GM12865 (cell line): ENCODE data around the gene LRRC26.

ENCODE experiments used
- DNase-seq: peaks from one replicate; pipeline ENCODE4 v3.0.0; 2010; ENCODE audit warnings: low read depth
- H3K4me3 ChIP-seq: 2 replicates; pipeline ENCODE4 v1.5.1; 2011; ENCODE audit warnings: mild to moderate bottlenecking, low read depth, low read length, control low read depth
- TF ChIP-seq, protein P1 (sequence below): IDR thresholded peaks from 2 replicates; pipeline ENCODE4 v1.5.1; 2011; ENCODE audit warnings: low read length, control low read depth, low read depth, inconsistent platforms; ENCODE audit not compliant: insufficient read depth; ENCODE audit errors: missing control alignments

LRRC26 gene

DNA sequence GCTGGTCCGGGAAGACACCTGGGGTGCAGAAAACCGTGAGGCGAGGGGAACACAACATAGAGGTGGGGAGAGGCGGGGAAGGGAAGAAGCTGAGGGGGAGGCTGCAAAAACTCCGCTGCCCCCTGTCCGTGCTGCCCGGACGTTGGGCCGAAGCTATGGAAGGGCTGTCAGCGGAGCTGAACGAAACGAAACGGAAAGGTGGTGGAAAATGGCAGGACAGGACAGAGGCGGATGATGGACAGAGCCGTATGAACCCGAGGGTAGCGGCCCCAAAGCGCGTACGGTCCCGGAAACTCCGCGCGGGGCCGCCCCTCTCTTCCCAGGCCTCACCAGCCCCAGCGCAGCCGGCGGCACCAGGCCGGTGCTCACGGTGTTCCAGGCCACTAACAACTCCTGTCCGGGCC lies 18.2 kb upstream of the LRRC26 start:
- TF ChIP-seq, protein P1, sequence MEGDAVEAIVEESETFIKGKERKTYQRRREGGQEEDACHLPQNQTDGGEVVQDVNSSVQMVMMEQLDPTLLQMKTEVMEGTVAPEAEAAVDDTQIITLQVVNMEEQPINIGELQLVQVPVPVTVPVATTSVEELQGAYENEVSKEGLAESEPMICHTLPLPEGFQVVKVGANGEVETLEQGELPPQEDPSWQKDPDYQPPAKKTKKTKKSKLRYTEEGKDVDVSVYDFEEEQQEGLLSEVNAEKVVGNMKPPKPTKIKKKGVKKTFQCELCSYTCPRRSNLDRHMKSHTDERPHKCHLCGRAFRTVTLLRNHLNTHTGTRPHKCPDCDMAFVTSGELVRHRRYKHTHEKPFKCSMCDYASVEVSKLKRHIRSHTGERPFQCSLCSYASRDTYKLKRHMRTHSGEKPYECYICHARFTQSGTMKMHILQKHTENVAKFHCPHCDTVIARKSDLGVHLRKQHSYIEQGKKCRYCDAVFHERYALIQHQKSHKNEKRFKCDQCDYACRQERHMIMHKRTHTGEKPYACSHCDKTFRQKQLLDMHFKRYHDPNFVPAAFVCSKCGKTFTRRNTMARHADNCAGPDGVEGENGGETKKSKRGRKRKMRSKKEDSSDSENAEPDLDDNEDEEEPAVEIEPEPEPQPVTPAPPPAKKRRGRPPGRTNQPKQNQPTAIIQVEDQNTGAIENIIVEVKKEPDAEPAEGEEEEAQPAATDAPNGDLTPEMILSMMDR: no peak
- DNase-seq: no peak
- H3K4me3 ChIP-seq: peak overlapping the region; percentile 96

DNA sequence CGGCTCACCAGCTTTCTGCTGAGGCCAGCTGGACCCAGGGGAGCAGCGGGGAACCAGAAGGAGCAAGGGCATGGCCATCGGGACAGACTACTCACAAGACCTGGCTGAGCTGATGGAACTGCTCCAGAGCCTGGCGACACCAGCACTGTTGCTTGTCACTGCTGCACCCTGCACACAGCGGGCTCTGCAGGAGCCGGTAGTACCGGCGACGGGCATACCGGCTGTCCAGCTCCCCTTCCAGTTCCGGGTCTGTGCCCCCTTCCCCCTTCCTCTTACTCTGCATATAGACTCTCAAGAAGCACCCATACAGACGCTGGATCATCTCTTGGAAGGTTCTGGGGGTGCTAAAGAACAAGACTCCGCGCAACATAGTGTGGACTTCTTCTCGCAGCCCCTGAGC lies 17.5 kb upstream of the LRRC26 start:
- peak overlapping the region; percentile 96 for H3K4me3 ChIP-seq
- DNase-seq: no peak
- TF ChIP-seq, protein P1: no peak

DNA sequence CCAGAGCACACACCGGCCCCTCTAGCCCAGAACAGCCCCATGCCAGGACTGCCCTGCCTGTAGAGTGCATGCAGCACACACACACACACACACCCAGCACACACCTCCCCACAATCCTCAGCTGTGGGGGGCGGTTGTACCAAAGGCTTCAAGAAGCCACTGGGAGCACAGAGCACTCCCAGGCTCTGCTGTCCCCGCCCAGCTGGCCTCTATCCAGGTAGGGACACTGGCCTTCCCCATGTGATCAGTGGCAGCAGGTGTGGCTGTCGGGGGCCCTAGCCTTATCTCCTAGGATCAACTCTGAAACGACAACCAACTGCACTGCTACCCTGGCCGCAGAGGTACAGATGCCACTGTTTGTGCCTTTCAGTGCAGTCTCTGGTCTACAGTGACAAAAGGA lies 16.5 kb upstream of the LRRC26 start:
- TF ChIP-seq, protein P1: no peak
- no peak for DNase-seq
- H3K4me3 ChIP-seq: no peak overlapping the region

DNA sequence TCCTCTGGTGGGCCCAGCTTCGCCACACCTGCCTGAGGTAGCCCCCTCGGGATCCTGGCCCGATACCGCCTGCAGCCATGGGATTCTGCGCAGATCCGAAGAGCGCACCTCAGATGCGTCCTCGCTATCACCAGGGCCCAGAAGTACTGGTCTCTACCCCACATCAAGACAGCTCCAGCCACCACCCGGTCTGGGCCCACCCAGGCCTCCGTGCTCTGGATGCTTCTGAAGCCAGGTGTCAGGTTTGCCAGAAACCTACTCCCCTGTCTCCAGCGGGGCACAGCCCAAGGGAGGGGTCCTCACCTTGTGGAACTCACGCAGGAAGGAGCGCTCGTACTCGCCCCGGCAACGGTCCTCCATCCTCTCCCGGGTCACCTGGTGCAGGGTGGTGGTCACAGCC lies 16.1 kb upstream of the LRRC26 start:
- no peak for DNase-seq

DNA sequence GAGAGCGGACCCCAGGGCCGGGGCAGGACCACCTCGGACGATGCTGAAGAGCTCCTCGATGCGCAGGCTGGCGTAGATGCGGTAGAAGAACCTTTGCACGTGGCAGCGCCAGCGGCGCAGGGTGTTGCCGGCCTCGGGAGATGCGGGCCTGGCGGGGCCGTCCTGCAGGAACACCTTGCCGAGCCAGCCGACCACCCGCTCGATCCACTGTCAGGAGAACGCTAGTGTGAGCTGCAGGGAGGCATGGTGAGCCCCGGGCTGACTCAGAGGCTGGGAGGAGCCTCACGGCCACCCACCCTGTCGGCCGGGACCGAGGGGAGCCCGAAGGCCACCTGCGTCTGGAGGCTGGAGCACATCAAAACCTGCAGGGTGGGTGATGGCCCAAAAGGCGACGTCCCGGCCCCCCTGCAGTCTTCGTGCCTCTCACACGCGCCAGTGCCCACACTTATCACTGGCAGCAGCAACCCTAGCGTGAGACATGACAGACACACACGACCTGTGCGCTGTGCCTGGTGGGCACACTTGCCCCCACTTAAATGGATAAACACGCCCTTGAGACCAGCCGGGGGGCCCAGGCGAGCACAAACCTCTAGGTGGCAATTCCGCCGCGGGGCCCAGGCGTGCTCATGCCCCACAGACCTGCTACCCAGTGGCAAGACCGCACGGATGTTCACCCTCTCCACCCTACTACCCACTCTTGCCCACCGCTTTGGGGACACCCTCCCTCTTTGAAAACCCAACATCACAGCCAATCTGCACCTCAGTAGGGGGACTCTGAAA lies 15.2 kb upstream of the LRRC26 start:
- TF ChIP-seq, protein P1: no peak
- no peak for DNase-seq
- no peak overlapping the region for H3K4me3 ChIP-seq

More for the DNA sequence above, 16.1 kb upstream of the LRRC26 start:
- no peak overlapping the region for H3K4me3 ChIP-seq
- TF ChIP-seq, protein P1: no peak

DNA sequence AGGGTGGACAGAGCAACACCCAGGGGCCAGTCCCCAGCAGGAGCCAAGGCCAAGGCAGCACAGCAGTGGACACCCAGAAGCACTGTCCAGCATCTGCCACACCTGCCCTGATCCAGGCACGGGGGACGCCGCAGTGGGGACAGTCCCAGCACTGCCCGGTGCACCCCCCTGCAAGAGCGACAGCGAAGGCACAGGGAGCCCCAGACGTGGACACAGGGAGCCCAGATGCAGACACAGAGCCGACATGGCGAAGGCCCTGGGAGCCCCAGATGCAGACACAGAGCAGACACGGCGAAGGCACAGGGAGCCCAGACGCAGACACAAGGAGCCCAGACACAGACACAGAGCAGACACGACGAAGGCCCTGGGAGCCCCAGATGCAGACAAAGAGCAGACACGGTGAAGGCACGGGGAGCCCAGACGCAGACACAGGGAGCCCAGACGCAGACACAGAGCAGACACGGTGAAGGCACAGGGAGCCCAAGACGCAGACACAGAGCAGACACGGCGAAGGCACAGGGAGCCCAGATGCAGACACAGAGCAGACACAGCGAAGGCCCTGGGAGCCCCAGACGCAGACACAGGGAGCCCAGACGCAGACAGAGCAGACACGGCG lies 14.2 kb upstream of the LRRC26 start:
- H3K4me3 ChIP-seq: no peak overlapping the region
- no peak for DNase-seq
- TF ChIP-seq, protein P1: no peak
